ENCODE results near the gene OPN1SW.

The OPN1SW gene, protein sequence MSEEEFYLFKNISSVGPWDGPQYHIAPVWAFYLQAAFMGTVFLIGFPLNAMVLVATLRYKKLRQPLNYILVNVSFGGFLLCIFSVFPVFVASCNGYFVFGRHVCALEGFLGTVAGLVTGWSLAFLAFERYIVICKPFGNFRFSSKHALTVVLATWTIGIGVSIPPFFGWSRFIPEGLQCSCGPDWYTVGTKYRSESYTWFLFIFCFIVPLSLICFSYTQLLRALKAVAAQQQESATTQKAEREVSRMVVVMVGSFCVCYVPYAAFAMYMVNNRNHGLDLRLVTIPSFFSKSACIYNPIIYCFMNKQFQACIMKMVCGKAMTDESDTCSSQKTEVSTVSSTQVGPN

GRCh38 chr7:128775744-128776474 lies at the start of gene OPN1SW:
TSS of gene OPN1SW (minus strand) at chr7:128775794. CDS start at chr7:128775781, 13 bp downstream.
- Histone ChIP-seq H3K4me1 (ENCODE audit: insufficient read depth, poor library complexity, severe bottlenecking) (no peaks in the 10 kb centered on the region), H3K36me3 (ENCODE audit: low read depth) (peaks cover 8% of the 10 kb centered on the region), H3K27ac (ENCODE audit: poor library complexity, severe bottlenecking) (no peak within 1 kb of the TSS), H3K9me3 (ENCODE audit: severe bottlenecking) (no peaks in the 10 kb centered on the region), H3K27me3 (ENCODE audit: insufficient read depth, poor library complexity, severe bottlenecking) (no peaks in the 10 kb centered on the region), H3K4me3 (ENCODE audit: severe bottlenecking) (no peak within 1 kb of the TSS)
- ATAC-seq (ENCODE audit: low read depth) (peak; percentile 33; the same call in 2 of the 3 replicates), DNase-seq (ENCODE audit: low spot score) (no peak)
- TF ChIP-seq, protein P1, sequence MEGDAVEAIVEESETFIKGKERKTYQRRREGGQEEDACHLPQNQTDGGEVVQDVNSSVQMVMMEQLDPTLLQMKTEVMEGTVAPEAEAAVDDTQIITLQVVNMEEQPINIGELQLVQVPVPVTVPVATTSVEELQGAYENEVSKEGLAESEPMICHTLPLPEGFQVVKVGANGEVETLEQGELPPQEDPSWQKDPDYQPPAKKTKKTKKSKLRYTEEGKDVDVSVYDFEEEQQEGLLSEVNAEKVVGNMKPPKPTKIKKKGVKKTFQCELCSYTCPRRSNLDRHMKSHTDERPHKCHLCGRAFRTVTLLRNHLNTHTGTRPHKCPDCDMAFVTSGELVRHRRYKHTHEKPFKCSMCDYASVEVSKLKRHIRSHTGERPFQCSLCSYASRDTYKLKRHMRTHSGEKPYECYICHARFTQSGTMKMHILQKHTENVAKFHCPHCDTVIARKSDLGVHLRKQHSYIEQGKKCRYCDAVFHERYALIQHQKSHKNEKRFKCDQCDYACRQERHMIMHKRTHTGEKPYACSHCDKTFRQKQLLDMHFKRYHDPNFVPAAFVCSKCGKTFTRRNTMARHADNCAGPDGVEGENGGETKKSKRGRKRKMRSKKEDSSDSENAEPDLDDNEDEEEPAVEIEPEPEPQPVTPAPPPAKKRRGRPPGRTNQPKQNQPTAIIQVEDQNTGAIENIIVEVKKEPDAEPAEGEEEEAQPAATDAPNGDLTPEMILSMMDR (IDR thresholded peaks at IDR 0.05; ENCODE audit: poor library complexity, severe bottlenecking) = no peak

- Histone ChIP-seq H3K27me3 (ENCODE audit: insufficient read depth, poor library complexity, severe bottlenecking) (no peaks in the 10 kb centered on the region), H3K4me1 (ENCODE audit: insufficient read depth, poor library complexity, severe bottlenecking) (no peaks in the 10 kb centered on the region), H3K9me3 (ENCODE audit: severe bottlenecking) (no peaks in the 10 kb centered on the region), H3K27ac (ENCODE audit: poor library complexity, severe bottlenecking) (no peak overlapping the region), H3K36me3 (ENCODE audit: low read depth) (no peaks in the 10 kb centered on the region), H3K4me3 (ENCODE audit: severe bottlenecking) (no peak overlapping the region)
- TF ChIP-seq, protein P1 (IDR thresholded peaks at IDR 0.05; ENCODE audit: poor library complexity, severe bottlenecking) = no peak
- ATAC-seq (ENCODE audit: low read depth) = no peak
- no peak for DNase-seq (ENCODE audit: low spot score)
Observed at GRCh38 chr7:128821724-128822123, 46.1 kb upstream of the OPN1SW start.

DNA sequence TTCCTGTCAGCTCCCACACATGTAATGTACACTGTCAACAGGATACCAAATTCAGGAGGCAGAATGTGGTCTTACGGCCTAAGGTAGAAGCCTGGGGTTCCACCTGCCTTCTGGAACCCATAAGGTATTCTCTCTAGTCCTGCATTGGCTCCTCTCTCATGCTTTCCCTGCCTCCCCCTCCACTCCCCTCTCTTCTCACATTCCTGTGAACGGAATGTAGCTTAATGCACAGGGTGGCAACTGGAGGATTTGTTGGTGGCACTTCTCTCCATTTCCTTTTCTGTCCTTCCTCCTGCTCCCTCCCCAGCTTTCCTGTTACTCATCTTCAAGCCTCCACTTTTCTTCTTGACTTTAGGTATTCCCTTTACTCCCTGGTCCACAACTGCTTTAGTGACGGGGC lies 43.1 kb upstream of the OPN1SW start:
- H3K4me1 ChIP-seq (ENCODE audit: insufficient read depth, poor library complexity, severe bottlenecking) = no peaks in the 10 kb centered on the region
- no peak overlapping the region for H3K4me3 ChIP-seq (ENCODE audit: severe bottlenecking)
- H3K36me3 ChIP-seq (ENCODE audit: low read depth) = no peaks in the 10 kb centered on the region
- no peaks in the 10 kb centered on the region for H3K27me3 ChIP-seq (ENCODE audit: insufficient read depth, poor library complexity, severe bottlenecking)
- no peak for ATAC-seq (ENCODE audit: low read depth)
- TF ChIP-seq, protein P1 (IDR thresholded peaks at IDR 0.05; ENCODE audit: poor library complexity, severe bottlenecking) = no peak
- no peak overlapping the region for H3K27ac ChIP-seq (ENCODE audit: poor library complexity, severe bottlenecking)
- DNase-seq (ENCODE audit: low spot score) = no peak
- H3K9me3 ChIP-seq (ENCODE audit: severe bottlenecking) = no peaks in the 10 kb centered on the region

- H3K9me3 ChIP-seq (ENCODE audit: severe bottlenecking) = no peaks in the 10 kb centered on the region
- H3K27ac ChIP-seq (ENCODE audit: poor library complexity, severe bottlenecking) = no peak overlapping the region
- ATAC-seq (ENCODE audit: low read depth) (no peak), DNase-seq (ENCODE audit: low spot score) (no peak)
- H3K4me1 ChIP-seq (ENCODE audit: insufficient read depth, poor library complexity, severe bottlenecking) = no peaks in the 10 kb centered on the region
- TF ChIP-seq, protein P1 (IDR thresholded peaks at IDR 0.05; ENCODE audit: poor library complexity, severe bottlenecking) = no peak
- H3K36me3 ChIP-seq (ENCODE audit: low read depth) = no peaks in the 10 kb centered on the region
- no peak overlapping the region for H3K4me3 ChIP-seq (ENCODE audit: severe bottlenecking)
- no peaks in the 10 kb centered on the region for H3K27me3 ChIP-seq (ENCODE audit: insufficient read depth, poor library complexity, severe bottlenecking)
Observed at GRCh38 chr7:128815289-128815942, 39.8 kb upstream of the OPN1SW start.
